Testis (tissue), 2 donors: ENCODE measurements around the gene PIGM.

Experiments used
- POLR2A ChIP-seq: fragments of 450-650 bp; IDR thresholded peaks from one replicate; pipeline ENCODE4 v1.6.1; 2017; ENCODE audit warnings: antibody characterized with exemption, mild to moderate bottlenecking, moderate library complexity
- TF ChIP-seq, protein P1 (sequence below), 3 experiments: fragments of 450-650 bp in 2 of 3; fragments of 200-600 bp in 1 of 3; sonication (generic) in 1 of 3; IDR thresholded peaks; one replicate each; pipeline ENCODE4 v1.5.1; 2016 to 2019; ENCODE audit warnings: antibody characterized with exemption in 3 of 3, mild to moderate bottlenecking in 2 of 3, moderate library complexity in 1 of 3

DNA sequence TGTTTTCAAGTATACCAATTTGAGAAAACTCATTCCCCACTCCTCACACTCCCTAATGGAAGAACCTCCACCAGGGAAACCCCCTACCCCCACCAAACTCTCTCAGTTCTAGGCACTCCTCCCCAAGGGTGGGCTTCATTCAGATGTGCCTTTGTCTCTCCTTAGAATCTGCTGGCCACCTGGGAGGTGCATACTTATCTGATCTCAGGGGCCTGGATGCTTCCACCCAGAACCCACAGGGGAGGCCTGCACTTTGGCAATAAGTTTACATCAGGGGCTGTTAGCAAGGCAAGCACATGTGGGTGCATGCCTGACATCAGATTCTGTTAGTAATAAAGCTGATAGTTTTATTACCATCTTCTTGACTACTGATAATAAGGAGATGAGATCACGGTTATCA is 45.3 kb downstream of the PIGM start:
- TF ChIP-seq, protein P1, sequence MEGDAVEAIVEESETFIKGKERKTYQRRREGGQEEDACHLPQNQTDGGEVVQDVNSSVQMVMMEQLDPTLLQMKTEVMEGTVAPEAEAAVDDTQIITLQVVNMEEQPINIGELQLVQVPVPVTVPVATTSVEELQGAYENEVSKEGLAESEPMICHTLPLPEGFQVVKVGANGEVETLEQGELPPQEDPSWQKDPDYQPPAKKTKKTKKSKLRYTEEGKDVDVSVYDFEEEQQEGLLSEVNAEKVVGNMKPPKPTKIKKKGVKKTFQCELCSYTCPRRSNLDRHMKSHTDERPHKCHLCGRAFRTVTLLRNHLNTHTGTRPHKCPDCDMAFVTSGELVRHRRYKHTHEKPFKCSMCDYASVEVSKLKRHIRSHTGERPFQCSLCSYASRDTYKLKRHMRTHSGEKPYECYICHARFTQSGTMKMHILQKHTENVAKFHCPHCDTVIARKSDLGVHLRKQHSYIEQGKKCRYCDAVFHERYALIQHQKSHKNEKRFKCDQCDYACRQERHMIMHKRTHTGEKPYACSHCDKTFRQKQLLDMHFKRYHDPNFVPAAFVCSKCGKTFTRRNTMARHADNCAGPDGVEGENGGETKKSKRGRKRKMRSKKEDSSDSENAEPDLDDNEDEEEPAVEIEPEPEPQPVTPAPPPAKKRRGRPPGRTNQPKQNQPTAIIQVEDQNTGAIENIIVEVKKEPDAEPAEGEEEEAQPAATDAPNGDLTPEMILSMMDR (IDR thresholded peaks at IDR 0.05): no peak
- TF ChIP-seq POLR2A: no peak
